Sigmoid colon (tissue), 3 donors: ENCODE measurements around the gene MRPL34.

Source experiments
- CTCF ChIP-seq, 4 experiments: fragments of 450-650 bp in 3 of 4; fragments of 200-600 bp in 1 of 4; IDR thresholded peaks; one replicate each; pipeline ENCODE4 v1.5.1; 2016 to 2019; ENCODE audit warnings: antibody characterized with exemption in 4 of 4, mild to moderate bottlenecking in 3 of 4, moderate library complexity in 2 of 4
- POLR2A ChIP-seq, 2 donors: fragments of 450-650 bp; IDR thresholded peaks; one replicate each; pipeline ENCODE4 v1.6.1; 2016; ENCODE audit warnings: antibody characterized with exemption in 2 of 2, mild to moderate bottlenecking in 2 of 2, moderate library complexity in 2 of 2

- TF ChIP-seq POLR2A (IDR thresholded peaks at IDR 0.05) (peak; percentile 53 to 59), CTCF (IDR thresholded peaks at IDR 0.05) (peak; percentile 71 to 93 (median 84))
Observed at GRCh38 chr19:17305517-17306284, at the start of gene MRPL34.
